ENCODE measurements around the gene USB1. TPM values are rescaled to one million over a fixed set of nuclear protein-coding genes. Genes with fewer than 3 reads are reported as not detected.
A peak's percentile ranks its signal among the peaks of the same experiment; 100 is the strongest.

Gene USB1
- total and polyA plus RNA-seq, 2 experiments from 2014 or later, result 79.6 to 118 TPM

DNA sequence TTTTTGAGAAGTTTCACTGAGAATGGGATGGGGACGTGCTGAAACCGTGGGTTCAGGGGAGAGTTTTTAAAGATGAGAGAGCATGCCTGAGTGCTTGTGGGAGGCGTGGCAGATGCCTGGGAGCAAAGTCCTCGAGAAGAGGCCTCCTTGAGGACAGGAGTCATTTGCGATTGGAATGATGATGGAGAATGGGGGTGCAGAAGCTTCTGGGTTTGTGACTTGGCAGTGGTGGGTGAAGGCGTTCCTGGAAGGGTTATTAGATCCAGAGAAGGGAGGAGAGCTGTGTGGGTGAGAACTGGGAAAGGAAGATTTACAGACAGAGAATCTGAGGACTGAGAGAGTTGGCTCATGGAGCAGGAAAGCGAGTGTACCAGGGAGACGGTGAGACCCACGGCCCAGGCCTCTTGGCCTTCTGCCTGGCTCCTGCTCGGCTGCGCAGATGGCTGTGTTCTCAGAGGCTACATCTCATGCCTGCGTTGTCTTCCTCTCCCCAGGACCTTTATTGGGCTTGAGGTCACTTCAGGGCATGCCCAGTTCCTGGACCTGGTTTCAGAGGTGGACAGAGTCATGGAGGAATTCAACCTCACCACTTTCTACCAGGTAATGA lies 15.7 kb downstream of the USB1 start (continued):
- TF ChIP-seq, protein P1, sequence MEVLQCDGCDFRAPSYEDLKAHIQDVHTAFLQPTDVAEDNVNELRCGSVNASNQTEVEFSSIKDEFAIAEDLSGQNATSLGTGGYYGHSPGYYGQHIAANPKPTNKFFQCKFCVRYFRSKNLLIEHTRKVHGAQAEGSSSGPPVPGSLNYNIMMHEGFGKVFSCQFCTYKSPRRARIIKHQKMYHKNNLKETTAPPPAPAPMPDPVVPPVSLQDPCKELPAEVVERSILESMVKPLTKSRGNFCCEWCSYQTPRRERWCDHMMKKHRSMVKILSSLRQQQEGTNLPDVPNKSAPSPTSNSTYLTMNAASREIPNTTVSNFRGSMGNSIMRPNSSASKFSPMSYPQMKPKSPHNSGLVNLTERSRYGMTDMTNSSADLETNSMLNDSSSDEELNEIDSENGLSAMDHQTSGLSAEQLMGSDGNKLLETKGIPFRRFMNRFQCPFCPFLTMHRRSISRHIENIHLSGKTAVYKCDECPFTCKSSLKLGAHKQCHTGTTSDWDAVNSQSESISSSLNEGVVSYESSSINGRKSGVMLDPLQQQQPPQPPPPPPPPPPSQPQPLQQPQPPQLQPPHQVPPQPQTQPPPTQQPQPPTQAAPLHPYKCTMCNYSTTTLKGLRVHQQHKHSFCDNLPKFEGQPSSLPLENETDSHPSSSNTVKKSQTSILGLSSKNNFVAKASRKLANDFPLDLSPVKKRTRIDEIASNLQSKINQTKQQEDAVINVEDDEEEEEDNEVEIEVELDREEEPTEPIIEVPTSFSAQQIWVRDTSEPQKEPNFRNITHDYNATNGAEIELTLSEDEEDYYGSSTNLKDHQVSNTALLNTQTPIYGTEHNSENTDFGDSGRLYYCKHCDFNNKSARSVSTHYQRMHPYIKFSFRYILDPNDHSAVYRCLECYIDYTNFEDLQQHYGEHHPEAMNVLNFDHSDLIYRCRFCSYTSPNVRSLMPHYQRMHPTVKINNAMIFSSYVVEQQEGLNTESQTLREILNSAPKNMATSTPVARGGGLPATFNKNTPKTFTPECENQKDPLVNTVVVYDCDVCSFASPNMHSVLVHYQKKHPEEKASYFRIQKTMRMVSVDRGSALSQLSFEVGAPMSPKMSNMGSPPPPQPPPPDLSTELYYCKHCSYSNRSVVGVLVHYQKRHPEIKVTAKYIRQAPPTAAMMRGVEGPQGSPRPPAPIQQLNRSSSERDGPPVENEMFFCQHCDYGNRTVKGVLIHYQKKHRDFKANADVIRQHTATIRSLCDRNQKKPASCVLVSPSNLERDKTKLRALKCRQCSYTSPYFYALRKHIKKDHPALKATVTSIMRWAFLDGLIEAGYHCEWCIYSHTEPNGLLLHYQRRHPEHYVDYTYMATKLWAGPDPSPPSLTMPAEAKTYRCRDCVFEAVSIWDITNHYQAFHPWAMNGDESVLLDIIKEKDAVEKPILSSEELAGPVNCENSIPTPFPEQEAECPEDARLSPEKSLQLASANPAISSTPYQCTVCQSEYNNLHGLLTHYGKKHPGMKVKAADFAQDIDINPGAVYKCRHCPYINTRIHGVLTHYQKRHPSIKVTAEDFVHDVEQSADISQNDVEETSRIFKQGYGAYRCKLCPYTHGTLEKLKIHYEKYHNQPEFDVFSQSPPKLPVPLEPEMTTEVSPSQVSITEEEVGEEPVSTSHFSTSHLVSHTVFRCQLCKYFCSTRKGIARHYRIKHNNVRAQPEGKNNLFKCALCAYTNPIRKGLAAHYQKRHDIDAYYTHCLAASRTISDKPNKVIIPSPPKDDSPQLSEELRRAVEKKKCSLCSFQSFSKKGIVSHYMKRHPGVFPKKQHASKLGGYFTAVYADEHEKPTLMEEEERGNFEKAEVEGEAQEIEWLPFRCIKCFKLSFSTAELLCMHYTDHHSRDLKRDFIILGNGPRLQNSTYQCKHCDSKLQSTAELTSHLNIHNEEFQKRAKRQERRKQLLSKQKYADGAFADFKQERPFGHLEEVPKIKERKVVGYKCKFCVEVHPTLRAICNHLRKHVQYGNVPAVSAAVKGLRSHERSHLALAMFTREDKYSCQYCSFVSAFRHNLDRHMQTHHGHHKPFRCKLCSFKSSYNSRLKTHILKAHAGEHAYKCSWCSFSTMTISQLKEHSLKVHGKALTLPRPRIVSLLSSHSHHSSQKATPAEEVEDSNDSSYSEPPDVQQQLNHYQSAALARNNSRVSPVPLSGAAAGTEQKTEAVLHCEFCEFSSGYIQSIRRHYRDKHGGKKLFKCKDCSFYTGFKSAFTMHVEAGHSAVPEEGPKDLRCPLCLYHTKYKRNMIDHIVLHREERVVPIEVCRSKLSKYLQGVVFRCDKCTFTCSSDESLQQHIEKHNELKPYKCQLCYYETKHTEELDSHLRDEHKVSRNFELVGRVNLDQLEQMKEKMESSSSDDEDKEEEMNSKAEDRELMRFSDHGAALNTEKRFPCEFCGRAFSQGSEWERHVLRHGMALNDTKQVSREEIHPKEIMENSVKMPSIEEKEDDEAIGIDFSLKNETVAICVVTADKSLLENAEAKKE (CRISPR knock-in tag; IDR thresholded peaks at IDR 0.05), result no peak

DNA sequence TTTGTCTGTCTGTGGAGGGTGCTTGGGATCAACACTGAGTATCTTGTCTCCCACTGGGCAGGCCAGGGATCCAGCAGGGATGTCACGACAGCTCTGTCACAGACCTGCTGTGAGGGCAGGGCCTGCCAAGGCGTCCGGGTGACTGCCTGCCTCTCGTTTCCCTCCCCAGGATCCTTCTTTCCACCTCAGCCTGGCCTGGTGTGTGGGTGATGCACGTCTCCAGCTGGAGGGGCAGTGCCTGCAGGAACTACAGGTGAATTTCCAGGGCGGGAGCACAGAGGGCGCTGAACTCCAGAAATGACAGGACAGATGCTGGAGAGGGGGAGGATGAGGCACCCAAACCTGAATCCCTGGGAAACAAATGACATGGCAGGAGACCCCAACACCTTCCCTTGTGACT lies 17.6 kb downstream of the USB1 start:
- Histone ChIP-seq H3K27ac (ENCODE audit: low read depth) (no peak overlapping the region), H3K9me2 (ENCODE audit: insufficient read depth) (no peaks in the 10 kb centered on the region), H3K4me2 (no peak overlapping the region), H3F3A (replicated peaks; ENCODE audit: low read depth) (peaks cover 2% of the 10 kb centered on the region; the same call in 1 of the 2 replicates), H3K4me3 (no peak overlapping the region), H3K36me3 (ENCODE audit: insufficient read depth) (no peaks in the 10 kb centered on the region; the same call in 1 of the 2 replicates), H2AFZ (no peak overlapping the region), H3K27me3 (ENCODE audit: insufficient read depth) (no peaks in the 10 kb centered on the region), H3K4me1 (ENCODE audit: insufficient read depth) (peaks cover 18% of the 10 kb centered on the region), H3K79me2 (replicated peaks; ENCODE audit: insufficient read depth) (no peaks in the 10 kb centered on the region), H4K20me1 (replicated peaks; ENCODE audit: insufficient read depth) (0 out of 2 replicates have a peak, but pooled peaks cover 4% of the 10 kb centered on the region)
- Mint-ChIP-seq H3K27ac (no peak overlapping the region), H3K9me3 (no peaks in the 10 kb centered on the region), H3K36me3 (ENCODE audit: low read depth) (no peaks in the 10 kb centered on the region), H3K4me1 (peaks cover 25% of the 10 kb centered on the region), H3K4me3 (no peak overlapping the region), H3K27me3 (ENCODE audit: insufficient read depth, low read depth, poor library complexity) (peaks cover 2% of the 10 kb centered on the region)
- TF ChIP-seq, protein P2, sequence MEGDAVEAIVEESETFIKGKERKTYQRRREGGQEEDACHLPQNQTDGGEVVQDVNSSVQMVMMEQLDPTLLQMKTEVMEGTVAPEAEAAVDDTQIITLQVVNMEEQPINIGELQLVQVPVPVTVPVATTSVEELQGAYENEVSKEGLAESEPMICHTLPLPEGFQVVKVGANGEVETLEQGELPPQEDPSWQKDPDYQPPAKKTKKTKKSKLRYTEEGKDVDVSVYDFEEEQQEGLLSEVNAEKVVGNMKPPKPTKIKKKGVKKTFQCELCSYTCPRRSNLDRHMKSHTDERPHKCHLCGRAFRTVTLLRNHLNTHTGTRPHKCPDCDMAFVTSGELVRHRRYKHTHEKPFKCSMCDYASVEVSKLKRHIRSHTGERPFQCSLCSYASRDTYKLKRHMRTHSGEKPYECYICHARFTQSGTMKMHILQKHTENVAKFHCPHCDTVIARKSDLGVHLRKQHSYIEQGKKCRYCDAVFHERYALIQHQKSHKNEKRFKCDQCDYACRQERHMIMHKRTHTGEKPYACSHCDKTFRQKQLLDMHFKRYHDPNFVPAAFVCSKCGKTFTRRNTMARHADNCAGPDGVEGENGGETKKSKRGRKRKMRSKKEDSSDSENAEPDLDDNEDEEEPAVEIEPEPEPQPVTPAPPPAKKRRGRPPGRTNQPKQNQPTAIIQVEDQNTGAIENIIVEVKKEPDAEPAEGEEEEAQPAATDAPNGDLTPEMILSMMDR (conservative IDR thresholded peaks at IDR 0.05; ENCODE audit: low read depth in 2 of 2), result peak; percentile 52 to 72
- no peak for TF ChIP-seq JUNB (IDR thresholded peaks at IDR 0.05; ENCODE audit: unreplicated experiment)
- peak; percentile 75 for DNase-seq (ENCODE audit: low spot score)
- peak; percentile 58 for ATAC-seq

Measured in GM23338 (cell line).